Endodermal cell (in vitro differentiated cells): ENCODE measurements around the gene PSMB8. TPM values are rescaled to one million over a fixed set of nuclear protein-coding genes. Genes with fewer than 3 reads are reported as not detected.

Experiments used
- DNase-seq: peaks from one replicate; pipeline ENCODE4 v3.0.0-alpha.2; 2017
- H3K27ac ChIP-seq: 2 replicates; pipeline ENCODE4 v1.5.1; 2013; ENCODE audit warnings: mild to moderate bottlenecking, low read depth, low read length, moderate library complexity
- H3K27me3 ChIP-seq: 2 replicates; pipeline ENCODE4 v1.6.1; 2013; ENCODE audit warnings: mild to moderate bottlenecking, low read length, moderate library complexity; ENCODE audit not compliant: insufficient read depth, control insufficient read depth, poor library complexity, severe bottlenecking
- H3K36me3 ChIP-seq: 2 replicates; pipeline ENCODE4 v1.7.0; 2013; ENCODE audit warnings: mild to moderate bottlenecking, low read length, moderate library complexity; ENCODE audit not compliant: control insufficient read depth, insufficient read depth
- H3K4me1 ChIP-seq: one replicate; pipeline ENCODE4 v1.7.0; 2013; ENCODE audit warnings: low read length; ENCODE audit not compliant: control insufficient read depth, insufficient read depth
- H3K4me3 ChIP-seq: 2 replicates; pipeline ENCODE4 v1.5.1; 2013; ENCODE audit warnings: mild to moderate bottlenecking, low read length, moderate library complexity
- H3K9ac ChIP-seq: 2 replicates; pipeline ENCODE4 v1.6.1; 2013; ENCODE audit warnings: mild to moderate bottlenecking, low read length, moderate library complexity; ENCODE audit not compliant: poor library complexity, severe bottlenecking; ENCODE audit errors: extremely low read depth
- H3K9me3 ChIP-seq: 2 replicates; pipeline ENCODE4 v1.6.1; 2013; ENCODE audit warnings: mild to moderate bottlenecking, low read length, moderate library complexity; ENCODE audit not compliant: control insufficient read depth
- H3K27ac Mint-ChIP-seq: 2 replicates; pipeline ENCODE4 v1.8.0; 2020; ENCODE audit warnings: mixed read lengths
- H3K27me3 Mint-ChIP-seq: 2 replicates; pipeline ENCODE4 v1.8.0; 2021; ENCODE audit warnings: mild to moderate bottlenecking, mixed read lengths; ENCODE audit not compliant: insufficient read depth
- H3K36me3 Mint-ChIP-seq: 2 replicates; pipeline ENCODE4 v1.8.0; 2020; ENCODE audit warnings: low read depth, mixed read lengths
- H3K4me1 Mint-ChIP-seq: 2 replicates; pipeline ENCODE4 v1.8.0; 2020; ENCODE audit warnings: mixed read lengths
- H3K4me3 Mint-ChIP-seq: 2 replicates; pipeline ENCODE4 v1.8.0; 2020; ENCODE audit warnings: mild to moderate bottlenecking, moderate library complexity, mixed read lengths
- H3K9me3 Mint-ChIP-seq: 2 replicates; pipeline ENCODE4 v1.8.0; 2020; ENCODE audit warnings: mild to moderate bottlenecking, mixed read lengths
- WGBS, 2 experiments: methylation state at CpG; one replicate each; pipeline versions ENCODE4 v1.1.5 to v1.1.7; 2013; ENCODE audit warnings: missing lambda C conversion rate in 2 of 2, mixed read lengths in 1 of 2; ENCODE audit not compliant: insufficient coverage in 1 of 2, insufficient read length in 1 of 2; 5-methylcytosine and 5-hydroxymethylcytosine counted together
- total RNA-seq, 2 donors: library from RNA; stranded (reverse); fragmentation: NEBNext Ultra II Directional in 1 of 2; extraction: Animal tissue kit (Norgen Biotek cat#: 25700) in 1 of 2; gene quantifications; 2 replicates in 1 of 2; 3 replicates in 1 of 2; pipeline ENCODE4 v1.2.1, GENCODE V29; 2021
- TF ChIP-seq, protein P1 (sequence below): fragments of 200-600 bp; sonication (generic); conservative IDR thresholded peaks from 2 replicates; pipeline ENCODE4 v1.5.0; 2021; ENCODE audit warnings: antibody characterized with exemption, mild to moderate bottlenecking

PSMB8 gene
- total RNA-seq, 2 donors from 2014 or later: 0.93 to 3.1 TPM

DNA sequence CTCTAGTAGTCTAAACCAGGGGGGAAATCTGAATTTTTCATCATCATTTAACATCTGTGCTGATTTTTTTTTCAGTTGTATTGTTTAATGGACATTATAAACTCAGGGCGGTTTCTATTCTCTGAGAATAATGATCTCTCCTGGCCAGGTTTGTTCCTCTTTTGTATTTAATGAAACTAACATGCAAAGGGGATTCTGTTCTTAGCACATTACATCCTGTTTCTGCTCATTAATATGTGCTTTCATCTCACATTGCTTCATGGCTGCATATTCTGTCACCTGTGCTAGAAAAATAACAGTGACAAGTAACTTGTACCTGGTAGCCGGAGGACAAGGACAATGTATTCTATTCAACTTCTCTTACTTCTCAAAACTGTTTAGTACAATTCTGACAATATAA lies 27.9 kb downstream of the PSMB8 start:
- H3K36me3 Mint-ChIP-seq: no peaks in the 10 kb centered on the region
- H3K27ac ChIP-seq: no peak overlapping the region
- DNase-seq: no peak
- no peaks in the 10 kb centered on the region for H3K4me1 ChIP-seq
- no peaks in the 10 kb centered on the region for H3K9me3 Mint-ChIP-seq
- H3K4me3 Mint-ChIP-seq: no peak overlapping the region
- H3K4me3 ChIP-seq: no peak overlapping the region
- WGBS, 2 experiments: 93 to 100% methylated on average over 1 to 2 of the region's 2 CpGs
- H3K27me3 ChIP-seq: peaks cover 12% of the 10 kb centered on the region
- H3K27me3 Mint-ChIP-seq: peaks cover 16% of the 10 kb centered on the region
- H3K9me3 ChIP-seq: no peaks in the 10 kb centered on the region
- no peaks in the 10 kb centered on the region for H3K4me1 Mint-ChIP-seq
- H3K9ac ChIP-seq: no peak overlapping the region
- TF ChIP-seq, protein P1, sequence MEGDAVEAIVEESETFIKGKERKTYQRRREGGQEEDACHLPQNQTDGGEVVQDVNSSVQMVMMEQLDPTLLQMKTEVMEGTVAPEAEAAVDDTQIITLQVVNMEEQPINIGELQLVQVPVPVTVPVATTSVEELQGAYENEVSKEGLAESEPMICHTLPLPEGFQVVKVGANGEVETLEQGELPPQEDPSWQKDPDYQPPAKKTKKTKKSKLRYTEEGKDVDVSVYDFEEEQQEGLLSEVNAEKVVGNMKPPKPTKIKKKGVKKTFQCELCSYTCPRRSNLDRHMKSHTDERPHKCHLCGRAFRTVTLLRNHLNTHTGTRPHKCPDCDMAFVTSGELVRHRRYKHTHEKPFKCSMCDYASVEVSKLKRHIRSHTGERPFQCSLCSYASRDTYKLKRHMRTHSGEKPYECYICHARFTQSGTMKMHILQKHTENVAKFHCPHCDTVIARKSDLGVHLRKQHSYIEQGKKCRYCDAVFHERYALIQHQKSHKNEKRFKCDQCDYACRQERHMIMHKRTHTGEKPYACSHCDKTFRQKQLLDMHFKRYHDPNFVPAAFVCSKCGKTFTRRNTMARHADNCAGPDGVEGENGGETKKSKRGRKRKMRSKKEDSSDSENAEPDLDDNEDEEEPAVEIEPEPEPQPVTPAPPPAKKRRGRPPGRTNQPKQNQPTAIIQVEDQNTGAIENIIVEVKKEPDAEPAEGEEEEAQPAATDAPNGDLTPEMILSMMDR: no peak
- H3K36me3 ChIP-seq: no peaks in the 10 kb centered on the region
- no peak overlapping the region for H3K27ac Mint-ChIP-seq

DNA sequence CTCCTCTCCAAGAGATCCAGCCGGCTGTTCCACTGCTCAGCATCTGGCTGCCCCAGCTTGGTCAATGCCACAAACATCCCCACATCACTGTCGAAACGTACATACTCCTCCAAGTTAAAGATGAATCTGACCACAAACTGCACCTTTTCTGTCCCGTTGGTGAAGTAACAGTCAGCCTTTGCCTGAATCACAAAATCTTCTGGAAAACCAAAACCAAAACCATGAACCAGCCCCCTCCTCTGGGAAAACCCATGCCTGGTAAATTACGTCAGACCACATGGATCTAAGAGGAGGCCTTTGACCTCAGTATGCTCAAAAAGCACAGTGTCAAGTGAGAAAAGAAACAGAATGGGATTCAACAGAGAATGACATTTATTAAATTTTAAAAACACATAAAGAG lies 28.7 kb downstream of the PSMB8 start:
- peaks cover 16% of the 10 kb centered on the region for H3K27me3 Mint-ChIP-seq
- no peak overlapping the region for H3K4me3 ChIP-seq
- no peak overlapping the region for H3K27ac ChIP-seq
- no peak overlapping the region for H3K9ac ChIP-seq
- H3K9me3 ChIP-seq: no peaks in the 10 kb centered on the region
- DNase-seq: no peak
- no peaks in the 10 kb centered on the region for H3K36me3 ChIP-seq
- no peak overlapping the region for H3K27ac Mint-ChIP-seq
- H3K9me3 Mint-ChIP-seq: no peaks in the 10 kb centered on the region
- H3K4me1 ChIP-seq: no peaks in the 10 kb centered on the region
- no peaks in the 10 kb centered on the region for H3K36me3 Mint-ChIP-seq
- H3K4me3 Mint-ChIP-seq: no peak overlapping the region
- 90 to 96% methylated on average over 3 to 5 of the region's 5 CpGs for WGBS, 2 experiments
- TF ChIP-seq, protein P1: no peak
- H3K4me1 Mint-ChIP-seq: no peaks in the 10 kb centered on the region
- peaks cover 12% of the 10 kb centered on the region for H3K27me3 ChIP-seq

DNA sequence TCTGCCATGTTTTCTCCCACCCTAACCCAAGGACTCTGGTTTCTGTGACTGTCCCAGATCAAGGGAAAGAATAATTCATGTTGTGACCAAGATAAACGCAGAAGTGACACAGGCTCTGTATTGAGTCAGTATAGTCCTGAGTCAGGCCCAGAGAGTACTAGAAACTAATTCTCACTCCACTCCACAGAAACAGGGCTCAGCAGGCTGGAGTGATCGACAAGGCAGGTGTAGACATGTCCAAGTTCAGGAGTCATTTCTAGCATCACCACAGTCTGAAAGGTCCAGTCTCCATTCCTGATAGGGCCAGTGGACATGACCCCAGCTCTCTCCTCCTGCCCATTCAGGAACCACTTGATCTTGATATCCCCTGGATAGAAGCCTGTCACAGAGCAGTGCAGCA lies 29.7 kb downstream of the PSMB8 start:
- TF ChIP-seq, protein P1: no peak
- Mint-ChIP-seq H3K4me3 (no peak overlapping the region), H3K27ac (no peak overlapping the region), H3K27me3 (peaks cover 15% of the 10 kb centered on the region), H3K9me3 (no peaks in the 10 kb centered on the region), H3K36me3 (no peaks in the 10 kb centered on the region), H3K4me1 (no peaks in the 10 kb centered on the region)
- no peak for DNase-seq
- Histone ChIP-seq H3K9ac (no peak overlapping the region), H3K4me1 (no peaks in the 10 kb centered on the region), H3K27me3 (peaks cover 12% of the 10 kb centered on the region), H3K36me3 (no peaks in the 10 kb centered on the region), H3K9me3 (no peaks in the 10 kb centered on the region), H3K27ac (no peak overlapping the region), H3K4me3 (no peak overlapping the region)
- WGBS, 2 experiments: 83 to 92% methylated on average over 2 of the region's 2 CpGs
